ENCODE results near the gene MTFR1L.

MTFR1L gene

GRCh38 chr1:25877155-25877554, 57.4 kb downstream of the MTFR1L start:
- DNase-seq (ENCODE audit: low read depth in 2 of 2, low spot score in 1 of 2), result no peak

- no peak for DNase-seq (ENCODE audit: low read depth in 2 of 2, low spot score in 1 of 2)
These were observed 58.9 kb downstream of the MTFR1L start for GRCh38 chr1:25878690-25879089.

- no peak for DNase-seq (ENCODE audit: low read depth in 2 of 2, low spot score in 1 of 2)
These were observed 59.9 kb downstream of the MTFR1L start for GRCh38 chr1:25879675-25880074.

GRCh38 chr1:25880518-25880917, 60.8 kb downstream of the MTFR1L start:
- DNase-seq (ENCODE audit: low read depth in 2 of 2, low spot score in 1 of 2), result no peak

DNA sequence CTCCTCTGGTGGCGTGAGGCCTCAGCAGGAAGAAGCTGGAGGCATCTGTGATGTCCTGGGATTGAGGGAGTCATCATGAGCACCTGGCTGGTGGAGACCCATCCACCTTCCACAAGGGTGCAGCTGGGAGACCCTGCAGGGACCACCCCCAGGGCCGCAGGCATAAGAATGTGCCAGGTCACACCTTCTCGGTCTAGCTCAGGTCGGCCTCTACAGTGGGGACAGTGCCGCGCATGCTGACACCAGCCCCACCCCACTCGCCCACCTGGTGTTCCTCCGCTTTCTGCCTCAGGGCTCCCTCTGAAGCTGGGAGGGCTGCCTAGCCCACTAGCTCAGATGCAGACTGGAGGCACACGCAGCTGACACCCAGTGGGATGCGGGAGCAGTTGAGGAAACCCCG, 61.5 kb downstream of the MTFR1L start:
- DNase-seq (ENCODE audit: low read depth in 2 of 2, low spot score in 1 of 2), result no peak
